ENCODE data around the gene SULT1B1.

- TF ChIP-seq POLR2A (IDR thresholded peaks at IDR 0.05) (no peak), CTCF (IDR thresholded peaks at IDR 0.05) (no peak)
These were observed 16.8 kb downstream of the SULT1B1 start for GRCh38 chr4:69743476-69744156.

Data from heart left ventricle (tissue), 13 donors.